Measurements from ENCODE around the gene ZNF324.

Gene ZNF324

DNA sequence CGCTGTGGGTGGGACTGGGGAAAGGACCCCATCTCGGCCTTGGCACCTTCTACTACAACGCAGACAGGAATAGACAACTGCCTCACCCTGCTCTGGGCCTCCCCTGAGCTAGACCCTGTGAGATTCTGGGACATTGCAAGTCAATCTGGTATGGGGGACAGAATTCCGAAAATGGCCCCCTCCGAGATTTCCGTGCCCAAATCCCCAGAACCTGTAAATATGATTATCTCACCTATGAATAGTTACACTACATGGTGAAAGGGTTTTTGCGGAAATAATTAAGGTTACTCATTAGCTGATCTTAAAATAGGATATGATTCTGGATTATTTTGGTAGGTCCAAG lies 53.3 kb downstream of the ZNF324 start:
- no peak for DNase-seq (ENCODE audit: extremely low read depth in 1 of 2, low read depth in 1 of 2)

DNA sequence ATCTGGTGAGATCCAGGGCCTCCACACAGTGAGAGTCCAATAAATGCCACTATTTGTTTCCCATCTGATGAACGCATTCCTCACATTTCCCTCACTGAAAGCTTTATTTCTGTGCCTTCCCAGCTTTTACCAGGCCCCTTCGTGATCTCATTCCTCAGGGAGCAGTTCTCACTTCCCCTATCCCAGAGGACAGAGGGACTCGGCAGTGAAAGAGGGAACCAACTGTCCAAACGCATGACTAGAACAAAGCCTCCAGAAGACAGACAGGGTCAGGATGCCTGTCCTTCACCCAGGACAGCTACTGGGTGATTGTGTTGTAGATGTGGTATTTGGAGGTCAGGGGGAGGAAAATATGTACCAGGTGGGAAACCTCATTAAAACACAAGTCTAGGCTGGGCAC lies 54.8 kb downstream of the ZNF324 start:
- no peak for DNase-seq (ENCODE audit: extremely low read depth in 1 of 2, low read depth in 1 of 2)

DNA sequence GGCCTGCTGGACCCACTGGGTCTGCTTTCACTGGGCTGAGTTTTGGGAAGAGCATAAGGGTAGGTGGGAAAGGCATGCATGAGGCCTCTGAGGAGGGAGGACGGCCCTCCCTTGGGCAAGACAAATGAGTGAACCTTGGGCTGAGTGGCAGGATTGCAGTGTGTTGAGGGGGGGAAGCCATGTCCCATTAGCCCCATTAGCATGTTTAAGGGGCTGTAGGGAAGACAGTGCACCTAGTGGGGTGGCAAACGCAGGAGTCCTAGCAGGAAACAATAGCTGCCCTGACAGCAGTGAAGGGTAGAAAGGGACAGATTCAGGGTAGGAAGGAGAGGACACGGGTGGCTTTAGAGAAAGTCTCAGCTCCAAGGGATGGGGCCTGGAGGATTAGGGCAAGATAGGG lies 55.8 kb downstream of the ZNF324 start:
- no peak for DNase-seq (ENCODE audit: extremely low read depth in 1 of 2, low read depth in 1 of 2)
